HepG2 (cell line): ENCODE measurements around the gene TSPAN18. TPM values are rescaled to one million over a fixed set of nuclear protein-coding genes. Genes with fewer than 3 reads are reported as not detected.

Source experiments
- ATAC-seq: fragments of 200-7000 bp; cut with Tn5 transposase; 3 replicates; pipeline ENCODE4 v1.9.1; 2020; ENCODE audit warnings: mild to moderate bottlenecking, moderate library complexity
- BruUV-seq: library from RNA; stranded (reverse); fragments of 400-500 nt; replicated peaks from 2 replicates; lab custom pipeline; 2021; lab: Mats Ljungman, UMichigan
- CTCF ChIA-PET: fragments of 300-600 bp; formaldehyde crosslinking; extraction: SDS; loops from one replicate; lab custom pipeline; 2021; ENCODE audit warnings: low total read pairs, inconsistent platforms, low intra/inter-chr PET ratio; lab: Yijun Ruan, JAX
- POLR2A ChIA-PET: fragments of 350-600 bp; sonication (Branson Sonifier 250); formaldehyde crosslinking; loops from one replicate; lab custom pipeline; 2020; ENCODE audit warnings: antibody characterized with exemption, inconsistent platforms; lab: Yijun Ruan, JAX
- DNase-seq: peaks from one replicate; pipeline ENCODE4 v3.0.0-alpha.2; 2015; ENCODE audit warnings: low spot score
- FAIRE-seq: peaks from 3 replicates; lab custom pipeline; 2011; peaks lifted over from hg19 to GRCh38; lab: Jason Lieb, UNC
- H2AFZ ChIP-seq: one replicate; pipeline ENCODE4 v1.6.1; 2011; ENCODE audit warnings: low read length, inconsistent platforms
- H3K27ac ChIP-seq: fragments of 300-600 bp; 3 replicates; pipeline ENCODE4 v1.8.0; 2011; ENCODE audit warnings: mixed run types, mild to moderate bottlenecking, mixed read lengths, low read length, inconsistent platforms; ENCODE audit not compliant: insufficient read depth; ENCODE audit errors: extremely low read length
- H3K27me3 ChIP-seq, 2 experiments: fragments of 200-600 bp in 1 of 2; 2 replicates in 1 of 2; 3 replicates in 1 of 2; pipeline versions ENCODE4 v1.6.0 to v1.8.0; 2011; ENCODE audit warnings: low read length in 2 of 2, mild to moderate bottlenecking in 2 of 2, moderate library complexity in 2 of 2, inconsistent platforms in 1 of 2; ENCODE audit not compliant: insufficient read depth in 2 of 2, control insufficient read depth in 1 of 2
- H3K36me3 ChIP-seq, 2 experiments: fragments of 200-600 bp in 1 of 2; replicated peaks in 1 of 2; 2 replicates in 1 of 2; 3 replicates in 1 of 2; pipeline versions ENCODE4 v1.5.1 to v1.8.0; 2011; ENCODE audit warnings: low read length in 2 of 2, inconsistent platforms in 1 of 2; ENCODE audit not compliant: insufficient read depth in 2 of 2, control insufficient read depth in 1 of 2
- H3K4me1 ChIP-seq: 2 replicates; pipeline ENCODE4 v1.5.1; 2012; ENCODE audit warnings: low read length, inconsistent platforms; ENCODE audit not compliant: insufficient read depth
- H3K4me2 ChIP-seq: 2 replicates; pipeline ENCODE4 v1.6.0; 2011; ENCODE audit warnings: low read depth, low read length, inconsistent platforms
- H3K4me3 ChIP-seq, 3 experiments: fragments of 200-600 bp in 1 of 3; sonication (generic), shearing (Covaris generic) in 1 of 3; replicated peaks in 1 of 3; 2 replicates each; pipeline ENCODE4 v1.5.1; 2011 to 2016; ENCODE audit warnings: low read length in 3 of 3, inconsistent platforms in 2 of 3, low read depth in 2 of 3, mild to moderate bottlenecking in 2 of 3, control low read depth in 1 of 3, mixed read lengths in 1 of 3; ENCODE audit not compliant: insufficient read depth in 1 of 3
- H3K79me2 ChIP-seq: one replicate; pipeline ENCODE4 v1.6.1; 2011; ENCODE audit warnings: low read length, inconsistent platforms; ENCODE audit not compliant: insufficient read depth
- H3K9ac ChIP-seq: 2 replicates; pipeline ENCODE4 v1.6.0; 2011; ENCODE audit warnings: mild to moderate bottlenecking, low read depth, low read length, inconsistent platforms; ENCODE audit not compliant: insufficient read depth
- H3K9me3 ChIP-seq: 2 replicates; pipeline ENCODE4 v1.5.1; 2012; ENCODE audit warnings: mild to moderate bottlenecking, low read length
- H4K20me1 ChIP-seq: 2 replicates; pipeline ENCODE4 v1.6.0; 2011; ENCODE audit warnings: inconsistent platforms, mild to moderate bottlenecking, low read length, moderate library complexity; ENCODE audit not compliant: insufficient read depth
- FOXM1 ChIP-seq: sonication (generic); formaldehyde crosslinking; IDR thresholded peaks from 2 replicates; pipeline ENCODE4 v1.5.0; 2020; ENCODE audit warnings: missing genetic modification reagents
- GATA4 ChIP-seq: sonication (generic); IDR thresholded peaks from 2 replicates; pipeline ENCODE4 v1.6.1; 2016; ENCODE audit warnings: antibody characterized with exemption, low read depth, borderline replicate concordance
- HNRNPH1 ChIP-seq: fragments of 200-400 bp; formaldehyde crosslinking; optimal IDR thresholded peaks from 2 replicates; pipeline ENCODE3; 2017; ENCODE audit warnings: mild to moderate bottlenecking, low read depth, low read length
- KDM1A ChIP-seq: IDR thresholded peaks from 2 replicates; pipeline ENCODE4 v1.6.1; 2016; ENCODE audit warnings: missing compliant biosample characterization
- SIN3B ChIP-seq: fragments of 150-350 bp; IDR thresholded peaks from 2 replicates; pipeline ENCODE4 v1.6.1; 2014; ENCODE audit warnings: low read length
- SMARCE1 ChIP-seq: fragments of 450-650 bp; IDR thresholded peaks from 2 replicates; pipeline ENCODE4 v1.6.1; 2017; ENCODE audit warnings: borderline replicate concordance
- TCF7L2 ChIP-seq: IDR thresholded peaks from 2 replicates; pipeline ENCODE4 v1.6.1; 2011; ENCODE audit warnings: mild to moderate bottlenecking, low read depth, low read length, moderate library complexity
- ZBTB42 ChIP-seq: sonication (generic); formaldehyde crosslinking; IDR thresholded peaks from 2 replicates; pipeline ENCODE4 v1.5.0; 2020; ENCODE audit warnings: mild to moderate bottlenecking, missing genetic modification reagents
- ZNF101 ChIP-seq: sonication (generic); formaldehyde crosslinking; IDR thresholded peaks from 2 replicates; pipeline ENCODE4 v1.4.0; 2020; ENCODE audit warnings: mild to moderate bottlenecking, low read depth, missing genetic modification reagents, borderline replicate concordance
- ZNF607 ChIP-seq: sonication (generic); formaldehyde crosslinking; IDR thresholded peaks from 2 replicates; pipeline ENCODE4 v1.5.1; 2020; ENCODE audit warnings: missing genetic modification reagents, mild to moderate bottlenecking, borderline replicate concordance
- ZSCAN20 ChIP-seq: sonication (generic); formaldehyde crosslinking; IDR thresholded peaks from 2 replicates; pipeline ENCODE4 v1.4.0; 2020; ENCODE audit warnings: missing genetic modification reagents, mild to moderate bottlenecking, borderline replicate concordance
- WGBS: methylation state at CpG from one replicate; pipeline ENCODE4 v1.1.6; 2017; ENCODE audit warnings: low lambda C conversion rate; 5-methylcytosine and 5-hydroxymethylcytosine counted together
- in situ Hi-C: cut with HindIII; loops from 2 replicates; pipeline ENCODE4 v1.10.0; 2017; ENCODE audit warnings: low pct_unique_long_range_greater_than_20kb; ENCODE audit not compliant: extremely low pct_ligation_motif_present
- intact Hi-C: fragments of 100-400 bp; cut with micrococcal nuclease; formaldehyde crosslinking; loops from one replicate; pipeline ENCODE4 v1.10.0; 2022; ENCODE audit not compliant: unreplicated experiment
- polyA plus RNA-seq, 8 experiments: library from polyadenylated mRNA; depleted of rRNA in 3 of 8; stranded (reverse) in 7 of 8; unstranded in 1 of 8; fragments of >200 nt; fragmentation: Illumina TruSeq in 4 of 8; extraction: Trizol in 4 of 8; gene quantifications; 2 replicates each; pipeline versions ENCODE4 v1.2.1 to v1.2.3, GENCODE V29; 2011 to 2016; ENCODE audit warnings: low read depth in 4 of 8, missing spikeins in 1 of 8, mixed read lengths in 1 of 8; ENCODE audit not compliant: insufficient read depth in 1 of 8
- total RNA-seq, 5 experiments: library from RNA; depleted of rRNA; stranded (reverse); fragments of >200 nt; fragmentation: Illumina TruSeq; extraction: Trizol; gene quantifications; 2 replicates each; pipeline ENCODE4 v1.2.3, GENCODE V29; 2016; ENCODE audit warnings: low read depth in 1 of 5
- TF ChIP-seq, protein P1 (sequence below): IDR thresholded peaks from 2 replicates; pipeline ENCODE4 v1.6.1; 2016; ENCODE audit warnings: missing compliant biosample characterization, missing genetic modification reagents, borderline replicate concordance
- TF ChIP-seq, protein P2 (sequence below): sonication (generic); formaldehyde crosslinking; IDR thresholded peaks from 2 replicates; pipeline ENCODE4 v1.4.0; 2020; ENCODE audit warnings: missing genetic modification reagents, borderline replicate concordance
- TF ChIP-seq, protein P3 (sequence below): sonication (generic); formaldehyde crosslinking; IDR thresholded peaks from 2 replicates; pipeline ENCODE4 v1.4.0; 2020; ENCODE audit warnings: missing genetic modification reagents, borderline replicate concordance

TSPAN18 gene
- total and polyA plus RNA-seq, 2 of the 13 experiments (the other 11 are each of a cell fraction or from before 2014, with no cell fraction given), result not detected

DNA sequence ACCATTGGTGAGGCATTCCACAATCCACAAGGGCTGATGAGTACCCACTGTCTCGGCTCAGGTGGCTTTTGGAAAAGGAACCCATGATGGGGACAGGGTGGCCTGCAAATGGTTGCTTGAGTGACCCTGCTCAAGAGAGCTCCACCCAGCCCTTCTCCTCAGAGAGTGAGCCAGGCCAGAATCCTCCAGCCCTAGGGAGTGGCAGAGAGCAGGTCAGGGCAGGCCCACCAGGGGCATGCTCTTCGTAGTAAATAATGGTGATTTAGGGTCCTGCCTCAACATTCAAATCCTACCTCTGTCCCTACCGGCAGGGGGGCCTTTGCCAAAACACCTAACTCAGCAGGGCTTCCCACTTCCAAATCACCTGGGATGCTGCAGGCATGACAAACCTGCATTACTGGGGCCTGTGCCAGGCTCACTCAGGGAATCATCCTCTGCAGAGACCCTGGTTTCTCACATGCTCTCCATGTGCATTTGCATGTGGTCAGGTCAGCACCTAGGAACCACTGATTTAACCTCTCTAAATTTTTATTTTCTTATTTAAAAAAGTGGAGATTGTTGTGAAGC, 241.3 kb downstream of the TSPAN18 start:
- Histone ChIP-seq H3K27ac (no peak overlapping the region), H3K79me2 (no peaks in the 10 kb centered on the region), H3K4me1 (no peaks in the 10 kb centered on the region), H3K4me2 (no peak overlapping the region), H3K36me3 (no peaks in the 10 kb centered on the region), H3K4me3 (no peak overlapping the region), H4K20me1 (no peaks in the 10 kb centered on the region), H3K9me3 (no peaks in the 10 kb centered on the region), H2AFZ (no peak overlapping the region), H3K9ac (no peak overlapping the region), H3K27me3 (peaks cover 1 to 27% of the 10 kb centered on the region in 2 experiments; a peak in 4 of 5 replicates)
- in situ Hi-C loops, result no loop called here
- ATAC-seq, result no peak
- BruUV-seq, result no TSS peak
- no peak for DNase-seq
- POLR2A ChIA-PET, result no interaction called here
- CTCF ChIA-PET, result no interaction called here
- intact Hi-C loops, result no loop called here
- no peak for FAIRE-seq
- 0% methylated on average over 2 of the region's 3 CpGs for WGBS
- TF ChIP-seq TCF7L2 (no peak), ZSCAN20 (no peak), SIN3B (no peak), ZNF101 (CRISPR knock-in tag) (no peak), HNRNPH1 (no peak), SMARCE1 (no peak), KDM1A (CRISPR knock-in tag) (no peak), FOXM1 (CRISPR knock-in tag) (no peak), ZBTB42 (CRISPR knock-in tag) (no peak), ZNF607 (CRISPR knock-in tag) (no peak), GATA4 (no peak)
- TF ChIP-seq, protein P1, sequence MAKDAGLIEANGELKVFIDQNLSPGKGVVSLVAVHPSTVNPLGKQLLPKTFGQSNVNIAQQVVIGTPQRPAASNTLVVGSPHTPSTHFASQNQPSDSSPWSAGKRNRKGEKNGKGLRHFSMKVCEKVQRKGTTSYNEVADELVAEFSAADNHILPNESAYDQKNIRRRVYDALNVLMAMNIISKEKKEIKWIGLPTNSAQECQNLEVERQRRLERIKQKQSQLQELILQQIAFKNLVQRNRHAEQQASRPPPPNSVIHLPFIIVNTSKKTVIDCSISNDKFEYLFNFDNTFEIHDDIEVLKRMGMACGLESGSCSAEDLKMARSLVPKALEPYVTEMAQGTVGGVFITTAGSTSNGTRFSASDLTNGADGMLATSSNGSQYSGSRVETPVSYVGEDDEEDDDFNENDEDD (CRISPR knock-in tag), result no peak
- TF ChIP-seq, protein P2, sequence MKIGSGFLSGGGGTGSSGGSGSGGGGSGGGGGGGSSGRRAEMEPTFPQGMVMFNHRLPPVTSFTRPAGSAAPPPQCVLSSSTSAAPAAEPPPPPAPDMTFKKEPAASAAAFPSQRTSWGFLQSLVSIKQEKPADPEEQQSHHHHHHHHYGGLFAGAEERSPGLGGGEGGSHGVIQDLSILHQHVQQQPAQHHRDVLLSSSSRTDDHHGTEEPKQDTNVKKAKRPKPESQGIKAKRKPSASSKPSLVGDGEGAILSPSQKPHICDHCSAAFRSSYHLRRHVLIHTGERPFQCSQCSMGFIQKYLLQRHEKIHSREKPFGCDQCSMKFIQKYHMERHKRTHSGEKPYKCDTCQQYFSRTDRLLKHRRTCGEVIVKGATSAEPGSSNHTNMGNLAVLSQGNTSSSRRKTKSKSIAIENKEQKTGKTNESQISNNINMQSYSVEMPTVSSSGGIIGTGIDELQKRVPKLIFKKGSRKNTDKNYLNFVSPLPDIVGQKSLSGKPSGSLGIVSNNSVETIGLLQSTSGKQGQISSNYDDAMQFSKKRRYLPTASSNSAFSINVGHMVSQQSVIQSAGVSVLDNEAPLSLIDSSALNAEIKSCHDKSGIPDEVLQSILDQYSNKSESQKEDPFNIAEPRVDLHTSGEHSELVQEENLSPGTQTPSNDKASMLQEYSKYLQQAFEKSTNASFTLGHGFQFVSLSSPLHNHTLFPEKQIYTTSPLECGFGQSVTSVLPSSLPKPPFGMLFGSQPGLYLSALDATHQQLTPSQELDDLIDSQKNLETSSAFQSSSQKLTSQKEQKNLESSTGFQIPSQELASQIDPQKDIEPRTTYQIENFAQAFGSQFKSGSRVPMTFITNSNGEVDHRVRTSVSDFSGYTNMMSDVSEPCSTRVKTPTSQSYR (CRISPR knock-in tag), result no peak
- TF ChIP-seq, protein P3, sequence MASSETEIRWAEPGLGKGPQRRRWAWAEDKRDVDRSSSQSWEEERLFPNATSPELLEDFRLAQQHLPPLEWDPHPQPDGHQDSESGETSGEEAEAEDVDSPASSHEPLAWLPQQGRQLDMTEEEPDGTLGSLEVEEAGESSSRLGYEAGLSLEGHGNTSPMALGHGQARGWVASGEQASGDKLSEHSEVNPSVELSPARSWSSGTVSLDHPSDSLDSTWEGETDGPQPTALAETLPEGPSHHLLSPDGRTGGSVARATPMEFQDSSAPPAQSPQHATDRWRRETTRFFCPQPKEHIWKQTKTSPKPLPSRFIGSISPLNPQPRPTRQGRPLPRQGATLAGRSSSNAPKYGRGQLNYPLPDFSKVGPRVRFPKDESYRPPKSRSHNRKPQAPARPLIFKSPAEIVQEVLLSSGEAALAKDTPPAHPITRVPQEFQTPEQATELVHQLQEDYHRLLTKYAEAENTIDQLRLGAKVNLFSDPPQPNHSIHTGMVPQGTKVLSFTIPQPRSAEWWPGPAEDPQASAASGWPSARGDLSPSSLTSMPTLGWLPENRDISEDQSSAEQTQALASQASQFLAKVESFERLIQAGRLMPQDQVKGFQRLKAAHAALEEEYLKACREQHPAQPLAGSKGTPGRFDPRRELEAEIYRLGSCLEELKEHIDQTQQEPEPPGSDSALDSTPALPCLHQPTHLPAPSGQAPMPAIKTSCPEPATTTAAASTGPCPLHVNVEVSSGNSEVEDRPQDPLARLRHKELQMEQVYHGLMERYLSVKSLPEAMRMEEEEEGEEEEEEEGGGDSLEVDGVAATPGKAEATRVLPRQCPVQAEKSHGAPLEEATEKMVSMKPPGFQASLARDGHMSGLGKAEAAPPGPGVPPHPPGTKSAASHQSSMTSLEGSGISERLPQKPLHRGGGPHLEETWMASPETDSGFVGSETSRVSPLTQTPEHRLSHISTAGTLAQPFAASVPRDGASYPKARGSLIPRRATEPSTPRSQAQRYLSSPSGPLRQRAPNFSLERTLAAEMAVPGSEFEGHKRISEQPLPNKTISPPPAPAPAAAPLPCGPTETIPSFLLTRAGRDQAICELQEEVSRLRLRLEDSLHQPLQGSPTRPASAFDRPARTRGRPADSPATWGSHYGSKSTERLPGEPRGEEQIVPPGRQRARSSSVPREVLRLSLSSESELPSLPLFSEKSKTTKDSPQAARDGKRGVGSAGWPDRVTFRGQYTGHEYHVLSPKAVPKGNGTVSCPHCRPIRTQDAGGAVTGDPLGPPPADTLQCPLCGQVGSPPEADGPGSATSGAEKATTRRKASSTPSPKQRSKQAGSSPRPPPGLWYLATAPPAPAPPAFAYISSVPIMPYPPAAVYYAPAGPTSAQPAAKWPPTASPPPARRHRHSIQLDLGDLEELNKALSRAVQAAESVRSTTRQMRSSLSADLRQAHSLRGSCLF (CRISPR knock-in tag), result no peak
